ENCODE measurements around the gene PCSK9.

Gene PCSK9

DNA sequence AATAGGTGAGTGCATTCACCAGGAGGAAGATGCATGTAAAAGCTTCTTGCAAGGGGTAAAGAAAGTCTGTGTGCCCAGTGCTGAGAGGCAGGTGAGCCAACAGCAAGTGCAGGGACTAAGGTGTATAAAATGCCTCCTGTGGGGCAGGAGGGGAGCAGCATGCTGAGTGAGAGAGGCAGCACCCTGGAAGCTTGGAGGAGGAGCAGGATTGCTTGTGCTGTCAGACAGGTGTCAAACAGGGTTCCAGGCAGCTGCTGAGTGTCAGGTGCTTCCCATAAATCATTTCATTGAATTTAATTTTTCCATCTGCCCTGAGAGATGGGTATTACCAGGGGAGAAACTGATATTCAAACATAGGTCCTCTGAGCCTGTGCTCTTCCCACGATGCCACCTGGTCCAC is 26.7 kb upstream of the PCSK9 start:
- TF ChIP-seq, protein P1, sequence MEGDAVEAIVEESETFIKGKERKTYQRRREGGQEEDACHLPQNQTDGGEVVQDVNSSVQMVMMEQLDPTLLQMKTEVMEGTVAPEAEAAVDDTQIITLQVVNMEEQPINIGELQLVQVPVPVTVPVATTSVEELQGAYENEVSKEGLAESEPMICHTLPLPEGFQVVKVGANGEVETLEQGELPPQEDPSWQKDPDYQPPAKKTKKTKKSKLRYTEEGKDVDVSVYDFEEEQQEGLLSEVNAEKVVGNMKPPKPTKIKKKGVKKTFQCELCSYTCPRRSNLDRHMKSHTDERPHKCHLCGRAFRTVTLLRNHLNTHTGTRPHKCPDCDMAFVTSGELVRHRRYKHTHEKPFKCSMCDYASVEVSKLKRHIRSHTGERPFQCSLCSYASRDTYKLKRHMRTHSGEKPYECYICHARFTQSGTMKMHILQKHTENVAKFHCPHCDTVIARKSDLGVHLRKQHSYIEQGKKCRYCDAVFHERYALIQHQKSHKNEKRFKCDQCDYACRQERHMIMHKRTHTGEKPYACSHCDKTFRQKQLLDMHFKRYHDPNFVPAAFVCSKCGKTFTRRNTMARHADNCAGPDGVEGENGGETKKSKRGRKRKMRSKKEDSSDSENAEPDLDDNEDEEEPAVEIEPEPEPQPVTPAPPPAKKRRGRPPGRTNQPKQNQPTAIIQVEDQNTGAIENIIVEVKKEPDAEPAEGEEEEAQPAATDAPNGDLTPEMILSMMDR (IDR thresholded peaks at IDR 0.05), result no peak

DNA sequence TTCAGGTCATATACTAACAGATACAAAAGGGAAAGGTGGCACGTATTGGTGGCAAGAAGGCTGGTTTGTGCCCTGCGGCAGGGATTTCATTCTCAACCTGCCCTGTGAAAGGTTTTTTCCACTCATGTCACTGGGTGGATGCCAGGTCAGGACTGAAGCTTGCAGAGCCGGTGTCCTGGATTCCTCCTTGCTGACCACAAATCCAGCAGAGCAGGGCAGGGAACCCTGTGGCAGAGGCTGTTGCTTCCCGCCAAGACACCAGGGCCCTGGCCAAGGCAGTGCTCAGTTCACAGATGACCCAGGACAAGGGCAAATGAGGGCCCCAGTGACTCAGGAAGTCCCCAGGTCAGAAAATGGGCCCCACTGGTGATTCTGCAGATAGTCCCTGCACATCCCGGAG is 24.2 kb upstream of the PCSK9 start:
- TF ChIP-seq, protein P1 (IDR thresholded peaks at IDR 0.05), result no peak

DNA sequence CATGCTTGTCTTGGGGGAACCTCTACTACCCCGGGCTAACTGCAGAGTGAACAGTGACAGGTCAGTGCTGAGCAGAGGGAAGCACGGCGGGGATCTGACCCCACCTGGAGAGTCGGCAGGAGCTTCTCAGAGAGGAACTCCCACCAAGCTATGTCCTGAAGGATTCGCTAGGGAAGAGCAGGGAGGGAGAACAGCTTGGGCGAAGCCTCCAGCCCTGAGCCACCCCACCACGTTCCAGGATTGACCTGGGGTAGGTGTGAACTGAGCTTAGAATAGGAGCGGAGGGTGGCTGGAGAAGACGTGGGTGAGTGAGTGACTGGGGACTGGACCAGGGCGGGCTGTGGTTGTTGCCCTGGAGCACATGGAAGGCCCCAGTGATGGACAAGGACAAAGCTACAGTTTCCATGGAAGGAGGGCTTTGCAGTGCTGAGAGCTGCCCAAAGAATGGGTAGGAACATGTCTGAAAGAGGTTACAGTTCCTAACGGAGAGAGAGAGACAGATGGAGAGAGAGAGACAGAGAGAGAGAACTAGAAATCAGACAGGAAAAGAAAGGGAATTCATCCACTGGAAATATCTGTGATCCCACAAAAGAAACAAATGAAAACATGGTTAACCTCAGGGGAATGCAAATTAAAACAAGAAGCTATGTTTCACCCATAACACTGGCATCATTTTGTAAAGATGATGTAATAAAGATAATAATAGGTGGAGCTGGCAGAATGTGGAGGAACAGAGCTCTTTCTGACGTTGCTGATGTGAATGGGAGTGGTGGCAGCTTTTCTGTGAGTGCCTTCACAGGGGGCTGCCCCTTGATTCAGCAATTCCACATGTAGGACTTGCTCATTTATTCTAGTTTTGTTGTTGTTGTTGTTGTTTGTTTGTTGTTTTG is 23.4 kb upstream of the PCSK9 start:
- TF ChIP-seq, protein P1 (IDR thresholded peaks at IDR 0.05), result no peak

DNA sequence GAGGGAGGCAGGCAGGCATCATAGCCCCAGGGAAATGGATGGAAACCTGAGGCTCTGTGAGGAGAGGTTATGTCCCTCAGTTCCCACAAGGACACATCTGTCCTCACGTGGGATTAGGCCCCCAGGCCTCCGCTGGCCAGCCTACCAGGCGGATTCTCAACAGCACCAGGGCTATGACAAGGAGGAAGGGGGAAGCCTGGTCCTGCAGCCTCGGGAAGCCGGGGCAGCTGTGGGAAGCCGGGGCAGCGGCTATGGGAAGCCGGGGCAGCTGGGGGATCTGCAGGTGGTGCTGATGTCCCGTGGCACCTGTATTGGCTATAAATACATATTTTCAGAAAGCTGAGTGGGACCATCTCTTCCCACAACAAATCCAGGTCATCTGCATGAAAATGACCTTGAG is 21.0 kb upstream of the PCSK9 start:
- TF ChIP-seq, protein P1 (IDR thresholded peaks at IDR 0.05), result no peak

DNA sequence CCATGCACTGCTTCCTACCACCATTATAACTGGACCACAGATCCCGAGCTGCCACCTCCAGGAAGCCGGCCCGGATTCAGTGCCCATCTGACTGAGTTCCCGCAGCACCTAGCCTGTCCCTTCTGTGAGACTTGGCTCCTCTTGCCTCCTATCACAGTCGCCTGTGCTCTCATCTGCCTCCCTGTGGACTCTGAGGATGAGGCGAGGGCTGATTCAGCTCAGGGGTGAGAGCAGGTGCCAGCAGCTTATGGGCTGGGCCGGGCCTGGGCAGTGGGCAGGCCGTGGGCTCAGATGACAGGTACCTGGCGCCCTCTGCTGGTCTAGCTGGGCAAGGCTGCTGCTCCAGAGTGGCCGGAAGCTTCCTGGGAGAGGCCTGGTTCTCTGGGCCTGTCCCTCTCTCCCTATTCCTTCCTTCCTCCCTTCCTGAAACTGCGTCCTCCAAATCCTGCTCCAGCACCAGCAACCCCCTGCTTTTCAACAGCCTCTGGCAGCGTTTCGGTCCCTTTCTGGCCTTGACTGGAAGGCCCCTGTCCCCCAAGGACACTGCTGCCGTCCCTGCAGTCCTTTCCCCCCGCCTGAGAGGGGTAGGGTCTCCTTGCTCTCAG is 17.3 kb upstream of the PCSK9 start:
- TF ChIP-seq, protein P1 (IDR thresholded peaks at IDR 0.05), result peak; percentile 94

DNA sequence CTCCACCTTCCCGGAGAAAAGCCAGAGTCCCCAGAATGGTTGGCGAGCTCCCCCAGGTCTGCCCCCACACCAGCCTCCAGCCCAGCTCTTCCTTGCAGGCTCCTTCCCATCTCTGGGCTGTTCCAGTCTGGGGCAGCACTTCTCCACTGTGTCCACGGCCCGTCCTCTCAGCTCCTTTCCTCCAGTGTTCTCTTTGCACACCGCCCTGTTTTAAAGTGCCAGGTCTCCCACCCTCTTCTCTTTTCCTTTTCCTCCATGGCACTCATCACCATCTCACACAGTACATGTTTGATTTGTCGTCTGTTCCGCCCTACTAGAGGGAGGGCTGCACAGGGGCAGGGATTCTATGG is 6.1 kb upstream of the PCSK9 start:
- TF ChIP-seq, protein P1 (IDR thresholded peaks at IDR 0.05), result no peak

DNA sequence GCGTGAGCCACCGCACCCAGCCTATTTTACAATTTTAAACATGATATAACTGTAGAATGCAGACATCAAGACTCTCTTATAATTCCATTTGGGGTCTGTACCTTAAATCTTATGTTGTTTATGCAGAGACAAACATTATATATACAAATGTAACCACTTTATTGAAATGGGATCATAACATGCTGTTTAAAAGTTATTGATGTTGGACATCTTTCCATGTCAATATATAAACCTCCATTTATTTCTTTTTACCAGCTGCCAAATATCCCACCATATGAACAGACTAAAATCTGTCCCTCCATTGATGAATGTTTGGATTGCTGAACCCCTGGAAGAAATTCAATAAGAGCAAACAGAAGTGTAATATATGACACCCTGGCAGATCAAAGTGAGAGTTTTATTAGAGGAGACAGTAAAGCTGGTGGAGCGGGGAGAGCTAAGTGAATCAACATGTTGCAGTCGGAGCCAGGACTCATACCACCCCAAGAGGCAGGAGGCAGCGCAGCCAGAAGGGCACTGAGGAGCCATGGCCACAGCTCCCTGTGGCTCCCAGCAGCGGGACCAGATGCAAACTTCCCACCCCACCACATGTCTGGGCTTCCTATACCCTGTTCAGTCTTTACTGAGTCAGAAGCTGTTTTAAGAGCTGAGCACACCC is 4.7 kb upstream of the PCSK9 start:
- TF ChIP-seq, protein P1 (IDR thresholded peaks at IDR 0.05), result no peak
